HuH-7 (cell line): Measurements from ENCODE around the gene LRRC8D.
A peak's percentile ranks its signal among the peaks of the same experiment; 100 is the strongest.
"Not testable (repeated sequence)": the region's sequence is repeated elsewhere in the genome, so short reads cannot be mapped to it uniquely, and the experiment has no call there.

Experiments
- DNase-seq: peaks from one replicate; pipeline ENCODE4 v3.0.0; 2011; ENCODE audit warnings: low spot score

LRRC8D gene

DNA sequence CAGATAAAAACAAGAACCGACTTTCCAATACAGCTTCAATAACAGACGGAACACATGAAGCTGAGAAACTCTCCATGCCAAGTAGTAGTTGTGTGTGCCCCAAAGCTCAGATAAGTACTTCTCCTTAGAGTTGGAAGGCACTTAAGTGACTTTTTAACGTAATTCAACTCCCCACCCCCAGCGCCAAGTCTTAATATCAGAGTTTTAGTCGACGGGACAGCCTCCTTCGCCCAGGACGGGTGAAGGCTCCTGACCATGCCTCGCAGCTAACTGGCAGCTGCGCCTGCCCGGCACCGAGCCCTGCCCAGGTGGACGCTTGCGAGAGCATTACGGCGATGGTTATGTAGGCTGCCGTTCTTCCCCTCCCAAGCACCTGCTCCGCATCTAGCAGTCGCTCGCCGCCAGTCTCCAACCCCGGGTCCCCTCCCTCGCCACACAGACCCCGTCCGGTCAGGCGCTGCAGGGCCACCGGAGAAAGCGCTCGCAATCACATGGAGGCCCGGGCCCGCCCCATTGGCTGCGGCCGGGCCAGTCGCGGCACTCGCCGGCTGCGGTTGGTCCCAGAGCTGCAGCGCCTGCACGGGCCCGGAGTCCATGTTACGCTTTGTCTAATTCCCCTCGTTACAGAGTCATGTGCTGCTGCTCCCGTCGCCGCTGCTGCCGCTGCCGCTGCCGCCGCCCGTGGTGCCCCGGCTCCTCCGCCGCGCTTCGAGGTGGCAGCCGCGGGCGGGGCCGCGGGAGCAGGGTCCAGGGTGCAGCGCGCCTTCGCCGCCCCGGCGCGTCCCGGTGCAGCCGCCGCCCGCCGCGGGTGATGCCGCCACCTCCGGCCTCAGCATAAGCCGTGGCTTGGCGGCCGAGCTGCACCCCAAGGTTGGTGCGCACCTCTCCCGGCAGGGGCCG lies at the start of gene LRRC8D:
LRRC8D (plus strand) TSS at position 611 of the 900 bp plus-strand sequence. CDS start 112,037 bp downstream, outside the sequence.
- DNase-seq = peak; percentile 84

DNA sequence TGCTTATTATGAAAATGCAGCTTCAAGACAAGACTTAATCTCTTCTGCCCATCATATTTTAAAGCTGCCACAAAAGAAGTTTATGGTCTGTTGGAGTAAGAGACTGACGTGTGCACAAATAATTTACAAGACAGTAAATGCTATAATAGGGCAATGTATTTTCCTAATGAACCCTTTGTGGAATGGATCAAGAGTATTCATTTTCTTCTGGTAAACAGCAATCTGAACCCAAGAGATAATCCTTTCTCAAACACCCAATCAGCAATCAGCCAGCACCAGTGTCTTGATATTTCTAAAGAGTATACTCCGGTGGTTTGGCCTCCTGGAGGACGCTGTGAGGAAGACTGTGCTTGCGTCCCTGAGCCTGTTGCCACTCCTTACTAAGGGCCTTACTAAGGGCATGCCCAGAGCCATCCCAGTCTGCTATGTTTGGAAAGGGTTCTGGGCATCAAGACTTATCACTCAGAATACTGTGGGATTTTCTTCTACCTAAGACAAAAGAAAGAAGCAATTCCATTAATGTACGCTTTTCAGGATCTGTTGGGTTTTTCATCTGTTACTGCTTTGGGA lies 48.8 kb upstream of the LRRC8D start:
- no peak for DNase-seq

DNA sequence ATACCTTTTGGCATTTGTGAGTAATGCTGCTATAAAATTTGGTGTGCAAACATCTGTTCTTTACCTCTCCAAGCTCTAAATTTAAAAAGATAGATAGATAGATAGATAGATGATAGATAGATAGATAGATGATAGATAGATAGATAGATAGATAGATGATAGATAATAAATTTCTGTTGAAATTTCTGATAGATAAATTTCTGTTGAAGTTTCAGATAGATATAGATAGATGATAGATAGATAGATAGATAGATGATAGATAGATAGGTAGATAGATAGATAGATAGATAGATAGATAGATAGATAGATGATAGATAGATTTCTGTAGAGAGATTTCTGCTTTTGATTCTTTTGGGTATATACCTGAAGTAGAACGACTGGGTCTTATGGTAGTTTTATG lies 44.7 kb upstream of the LRRC8D start:
- not testable (repeated sequence) for DNase-seq

DNA sequence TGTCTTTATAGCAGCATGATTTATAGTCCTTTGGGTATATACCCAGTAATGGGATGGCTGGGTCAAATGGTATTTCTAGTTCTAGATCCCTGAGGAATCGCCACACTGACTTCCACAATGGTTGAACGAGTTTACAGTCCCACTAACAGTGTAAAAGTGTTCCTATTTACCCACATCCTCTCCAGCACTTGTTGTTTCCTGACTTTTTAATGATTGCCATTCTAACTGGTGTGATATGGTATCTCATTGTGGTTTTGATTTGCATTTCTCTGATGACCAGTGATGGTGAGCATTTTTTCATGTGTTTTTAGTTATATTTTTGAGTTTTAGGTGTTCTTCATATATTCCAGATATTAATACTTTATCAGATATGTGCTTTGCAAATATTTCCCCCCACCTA lies 43.6 kb upstream of the LRRC8D start:
- not testable (repeated sequence) for DNase-seq

DNA sequence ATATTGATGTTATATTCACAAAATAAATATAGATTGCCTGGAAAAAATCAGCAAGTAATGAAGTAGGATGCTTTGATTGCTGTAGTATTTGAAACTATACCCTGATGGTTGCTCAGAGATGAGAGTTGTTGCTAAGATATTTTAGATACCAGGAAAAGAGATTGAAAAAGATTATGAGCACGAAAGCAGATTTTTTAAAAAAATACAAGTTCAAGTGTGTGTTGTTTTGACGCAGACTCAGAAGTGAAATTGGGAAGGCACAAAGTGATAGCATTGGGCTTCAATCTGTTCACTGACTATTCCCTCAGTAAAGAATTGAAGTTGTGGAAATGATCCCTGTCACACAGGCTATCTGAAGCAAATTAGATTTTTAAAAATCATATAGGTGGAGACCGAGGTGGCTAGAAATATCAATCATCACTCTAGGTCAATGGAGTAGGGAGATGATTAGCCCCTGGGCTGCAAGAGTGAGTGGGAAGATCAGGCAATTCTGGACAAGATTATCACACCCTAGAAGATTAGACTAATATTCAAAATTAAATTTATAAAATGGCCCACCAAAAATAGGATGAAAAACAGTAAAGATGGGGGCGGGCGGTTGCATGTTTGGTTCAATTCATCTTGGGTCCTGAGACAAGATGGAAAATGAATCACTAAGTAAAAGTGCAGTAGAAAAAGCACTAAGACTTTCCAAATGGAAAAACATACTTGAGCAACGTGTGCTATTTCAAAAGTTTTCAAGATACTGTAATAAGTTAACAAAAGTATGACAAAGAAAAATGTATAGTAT lies 41.5 kb upstream of the LRRC8D start:
- no peak for DNase-seq

DNA sequence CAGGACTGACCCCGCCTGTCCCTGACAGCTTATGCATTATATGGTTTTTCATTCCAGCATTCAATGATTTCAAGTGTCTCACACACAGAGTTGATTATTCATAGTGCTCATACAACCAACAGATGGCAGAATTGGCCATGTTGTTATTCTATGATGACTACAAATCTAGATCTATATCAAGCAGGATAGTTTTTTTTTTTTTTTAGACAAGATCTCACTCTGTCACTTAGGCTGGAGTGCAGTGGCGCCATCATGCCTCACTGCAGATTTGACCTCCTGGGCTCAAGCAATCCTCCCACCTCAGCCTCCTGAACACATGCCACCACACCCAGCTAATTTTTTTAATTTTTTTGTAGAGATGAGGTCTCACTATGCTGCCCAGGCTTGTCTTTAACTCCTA lies 40.1 kb upstream of the LRRC8D start:
- no peak for DNase-seq

DNA sequence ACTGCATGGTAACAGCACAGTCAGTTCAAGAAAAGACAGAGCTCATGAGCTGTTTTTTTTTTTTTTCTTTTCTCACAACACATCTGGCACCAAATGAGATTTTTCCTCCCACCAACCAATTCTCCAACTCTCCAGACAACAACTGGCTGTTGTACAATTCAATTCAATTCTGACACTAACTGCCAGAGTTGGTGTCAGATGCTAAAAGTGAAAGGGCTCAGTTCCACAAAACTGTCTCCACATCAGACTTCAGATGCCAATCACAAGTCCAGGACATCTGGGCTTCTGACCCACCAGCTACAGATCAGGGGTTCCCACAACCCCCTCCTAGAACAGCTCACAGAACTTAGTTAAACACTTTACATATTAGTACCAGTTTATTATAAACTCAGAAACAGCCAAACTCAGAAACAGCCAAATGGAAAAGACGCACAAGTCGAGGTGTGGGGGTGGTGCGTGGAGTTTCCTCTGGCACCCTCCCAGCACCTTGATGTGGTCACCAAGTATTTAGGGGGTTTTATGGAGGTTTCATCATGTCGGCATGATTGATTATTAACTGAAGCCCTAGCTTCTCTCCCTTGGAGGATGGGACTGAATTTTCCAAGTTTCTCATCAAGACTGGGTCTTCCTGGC lies 39.2 kb upstream of the LRRC8D start:
- no peak for DNase-seq

DNA sequence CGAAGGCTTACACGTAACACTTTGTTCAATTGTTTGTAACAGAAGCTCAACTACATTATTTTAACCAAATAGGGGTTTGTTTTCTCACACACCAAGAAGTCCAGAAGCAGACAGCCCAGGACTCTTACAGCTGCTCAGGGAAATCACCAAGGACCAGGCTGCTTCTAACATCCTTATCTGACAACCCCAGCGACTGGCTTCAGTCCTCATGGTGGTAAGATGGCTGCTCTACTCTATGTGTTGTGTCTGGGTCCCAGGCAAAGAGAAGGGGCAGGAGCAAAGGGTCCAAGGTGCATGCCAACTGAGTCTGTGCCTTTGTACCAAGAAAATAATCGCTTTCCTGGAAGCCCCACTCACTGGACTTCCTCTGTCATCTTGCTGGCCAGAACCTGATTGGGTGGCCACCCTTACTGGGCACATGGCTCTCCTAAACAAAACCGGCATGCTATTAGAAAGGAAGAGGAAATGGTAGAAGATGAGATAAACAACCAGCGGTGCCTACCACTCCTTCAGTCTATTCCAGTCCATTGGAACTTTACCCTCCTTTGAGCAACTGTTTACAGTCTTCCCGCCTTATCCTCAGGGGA lies 34.1 kb upstream of the LRRC8D start:
- DNase-seq = no peak

DNA sequence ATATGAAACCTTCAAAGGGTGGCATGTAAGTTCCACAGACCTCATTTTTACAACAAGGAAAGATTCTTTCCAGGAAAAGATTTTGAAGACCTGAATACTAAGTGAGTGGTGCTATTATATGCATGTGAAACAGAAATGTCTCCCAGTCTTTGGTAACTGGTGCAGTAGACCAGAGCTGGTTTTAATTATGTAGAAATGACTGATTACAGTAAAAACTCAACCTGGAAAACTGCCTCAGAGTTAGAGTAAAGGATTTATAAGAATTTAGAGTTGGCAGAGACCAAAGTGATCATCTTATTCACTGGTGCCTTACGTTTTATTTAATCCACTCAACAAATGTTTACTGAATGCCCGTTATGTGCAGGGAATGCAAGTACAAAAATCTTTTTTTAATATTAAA lies 30.2 kb upstream of the LRRC8D start:
- DNase-seq = no peak

DNA sequence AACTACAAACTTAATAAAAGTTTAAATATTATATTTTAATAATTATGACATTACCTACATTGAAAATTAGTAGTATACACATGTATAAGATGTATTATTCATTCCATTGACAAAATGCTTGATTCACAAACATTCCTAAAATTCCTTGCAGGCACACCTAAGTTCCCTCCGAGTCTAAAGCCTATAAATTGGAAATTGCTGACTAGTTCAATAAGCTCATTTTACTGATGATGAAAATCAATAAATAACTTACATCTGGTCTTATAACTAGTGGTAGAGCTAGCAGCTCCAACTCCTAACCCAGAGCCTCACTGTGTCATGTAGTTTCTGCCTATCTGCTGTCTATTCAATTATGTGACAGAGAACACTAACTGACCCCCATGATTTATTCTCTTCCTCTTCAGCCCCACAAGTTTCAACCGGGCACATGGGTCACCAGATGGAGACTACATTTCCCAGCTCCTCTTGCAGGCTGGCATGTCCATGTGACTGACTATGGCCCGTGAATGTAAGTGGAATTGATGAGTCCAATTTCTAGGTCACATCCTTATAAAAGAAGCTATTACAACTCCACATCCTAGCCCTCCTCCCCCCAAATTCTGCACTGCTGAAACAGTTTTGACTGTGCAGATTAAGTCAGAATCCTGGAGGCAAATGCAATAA lies 29.6 kb upstream of the LRRC8D start:
- no peak for DNase-seq

DNA sequence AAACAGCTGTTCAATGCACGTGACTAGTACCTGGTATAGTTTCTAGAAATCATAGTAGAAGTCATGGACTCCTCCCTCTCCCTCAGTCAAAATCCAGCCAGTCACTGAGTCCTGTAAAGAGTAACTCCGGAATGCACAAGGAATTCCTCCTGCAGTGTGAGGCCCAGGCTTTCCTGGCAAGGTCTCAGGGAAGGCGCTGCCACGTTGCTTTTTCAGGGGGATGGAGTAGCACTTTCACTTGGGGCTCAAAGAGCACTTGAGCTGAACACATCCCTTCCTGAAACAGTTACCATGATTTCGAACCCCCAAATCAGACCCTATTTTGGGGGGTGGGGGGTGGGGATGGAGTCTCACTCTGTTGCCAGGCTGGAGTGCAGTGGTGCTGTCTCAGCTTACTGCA lies 26.4 kb upstream of the LRRC8D start:
- DNase-seq = no peak

DNA sequence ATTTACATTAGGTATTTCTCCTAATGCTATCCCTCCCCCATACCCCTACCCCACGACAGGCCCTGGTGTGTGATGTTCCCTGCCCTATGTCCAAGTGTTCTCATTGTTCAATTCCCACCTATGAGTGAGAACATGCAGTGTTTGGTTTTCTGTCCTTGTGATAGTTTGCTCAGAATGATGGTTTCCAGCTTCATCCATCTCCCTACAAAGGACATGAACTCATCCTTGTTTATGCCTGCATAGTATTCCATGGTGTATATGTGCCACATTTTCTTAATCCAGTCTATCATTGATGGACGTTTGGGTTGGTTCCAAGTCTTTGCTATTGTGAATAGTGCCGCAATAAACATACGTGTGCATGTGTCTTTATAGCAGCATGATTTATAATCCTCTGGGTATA lies 25.3 kb upstream of the LRRC8D start:
- DNase-seq = not testable (repeated sequence)

DNA sequence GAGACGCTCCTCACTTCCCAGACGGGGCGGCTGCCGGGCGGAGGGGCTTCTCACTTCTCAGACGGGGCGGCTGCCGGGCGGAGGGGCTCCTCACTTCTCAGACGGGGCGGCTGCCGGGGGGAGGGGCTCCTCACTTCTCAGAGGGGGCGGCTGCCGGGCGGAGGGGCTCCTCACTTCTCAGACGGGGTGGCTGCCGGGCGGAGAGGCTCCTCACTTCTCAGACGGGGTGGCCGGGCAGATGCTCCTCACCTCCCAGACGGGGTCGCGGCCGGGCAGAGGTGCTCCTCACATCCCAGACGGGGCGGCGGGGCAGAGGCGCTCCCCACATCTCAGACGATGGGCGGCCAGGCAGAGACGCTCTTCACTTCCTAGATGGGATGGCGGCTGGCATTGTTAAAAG lies 23.0 kb upstream of the LRRC8D start:
- not testable (repeated sequence) for DNase-seq

DNA sequence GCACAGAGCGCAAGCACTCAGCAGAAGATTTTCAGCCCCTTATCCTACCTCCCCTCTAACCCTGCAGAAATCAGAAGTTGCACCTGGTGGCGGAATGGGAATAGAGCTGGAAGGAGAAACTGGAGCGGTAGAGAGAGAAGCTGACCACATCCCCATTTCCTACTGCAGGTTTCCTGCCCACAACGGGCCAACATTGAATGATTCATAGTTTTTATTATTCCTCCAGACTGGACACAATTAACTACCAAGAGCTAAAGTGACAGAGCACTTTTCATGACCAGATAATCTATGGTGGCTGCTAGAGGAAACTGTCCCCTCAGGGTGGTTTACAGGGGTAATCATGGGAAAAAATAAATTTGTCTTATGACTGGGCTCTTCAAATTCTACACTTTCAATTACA lies 21.3 kb upstream of the LRRC8D start:
- DNase-seq = no peak

DNA sequence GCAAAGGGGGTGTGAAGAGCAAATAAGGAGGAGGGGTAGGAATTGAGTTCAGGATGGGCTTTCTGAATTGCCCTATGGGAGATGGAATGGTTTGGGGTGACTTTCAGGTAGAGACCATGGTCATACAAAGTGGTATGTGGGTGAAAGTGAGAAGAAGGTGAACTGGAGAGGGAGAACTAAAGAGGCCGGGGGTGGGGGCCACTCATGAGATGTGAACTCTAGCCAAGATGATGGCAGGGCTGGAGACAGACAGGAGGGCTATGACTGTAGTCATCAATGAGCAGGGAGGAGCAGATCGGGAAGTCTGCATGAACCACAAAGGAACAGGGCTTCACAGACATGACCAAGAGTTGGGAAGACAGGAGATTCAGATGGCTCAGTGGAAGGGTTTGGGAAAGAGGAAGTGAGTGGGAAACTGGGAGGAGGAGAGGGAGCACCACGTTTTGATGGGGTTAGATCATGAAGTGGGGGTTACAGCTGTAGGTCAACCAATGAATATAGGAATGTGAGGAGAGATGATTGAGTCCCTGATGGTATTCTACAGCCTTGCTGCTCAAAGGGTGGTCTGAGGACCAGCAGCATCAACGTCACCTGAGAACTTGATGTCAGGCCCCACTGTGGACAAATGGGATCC lies 20.7 kb upstream of the LRRC8D start:
- no peak for DNase-seq

DNA sequence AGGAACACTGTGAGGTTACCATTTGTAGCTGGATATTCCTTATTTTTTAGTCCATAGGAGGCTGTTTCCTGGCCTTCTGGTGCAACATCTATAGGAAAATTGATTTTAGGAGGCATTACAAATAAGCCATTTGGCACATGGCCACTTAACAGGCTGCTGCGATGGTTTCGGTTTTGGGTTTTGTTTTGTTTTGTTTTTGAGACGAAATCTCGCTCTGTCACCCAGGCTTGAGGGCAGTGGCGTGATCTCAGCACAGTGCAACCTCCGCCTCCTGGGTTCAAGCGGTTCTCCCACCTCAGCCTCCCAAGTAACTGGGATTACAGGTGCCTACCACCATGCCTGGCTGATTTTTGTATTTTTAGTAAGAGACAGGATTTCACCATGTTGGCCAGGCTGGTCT lies 20.1 kb upstream of the LRRC8D start:
- DNase-seq = no peak

DNA sequence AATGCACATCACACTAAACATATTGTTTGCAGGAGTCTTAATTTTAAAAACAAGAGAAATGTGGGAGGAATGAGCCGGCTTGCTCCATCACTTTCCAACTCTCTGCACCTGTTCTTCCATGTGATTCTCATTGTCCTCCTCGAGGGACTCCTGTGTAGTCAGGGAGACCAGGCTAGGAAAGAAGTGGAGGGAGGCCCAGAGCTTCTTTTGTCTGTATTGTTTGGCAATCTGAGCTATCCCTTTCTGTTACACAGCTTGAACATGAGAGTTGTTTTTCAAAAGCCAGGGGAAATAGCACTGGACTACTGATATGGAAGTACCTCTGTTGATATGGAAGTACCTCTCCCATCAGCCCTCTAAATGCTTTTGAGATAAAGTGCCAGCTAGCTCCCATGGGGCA lies 18.8 kb upstream of the LRRC8D start:
- no peak for DNase-seq

DNA sequence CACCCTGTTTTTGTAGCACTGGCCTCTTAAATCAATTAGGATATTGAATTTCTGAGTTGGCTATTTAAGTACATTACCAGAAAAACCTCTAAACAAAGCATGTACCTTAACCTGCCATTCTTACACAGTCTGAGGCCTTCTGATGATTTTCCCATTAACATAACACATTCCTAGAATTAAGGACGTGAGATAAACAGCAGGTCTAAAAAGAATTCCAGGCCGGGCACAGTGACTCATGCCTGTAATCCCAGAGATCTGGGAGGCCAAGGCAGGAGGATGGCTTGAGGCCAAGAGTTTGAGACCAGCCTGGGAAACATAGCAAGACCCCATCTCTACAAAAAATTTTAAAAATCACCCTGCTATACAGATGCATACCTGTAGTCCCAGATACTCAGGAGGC lies 18.0 kb upstream of the LRRC8D start:
- no peak for DNase-seq

DNA sequence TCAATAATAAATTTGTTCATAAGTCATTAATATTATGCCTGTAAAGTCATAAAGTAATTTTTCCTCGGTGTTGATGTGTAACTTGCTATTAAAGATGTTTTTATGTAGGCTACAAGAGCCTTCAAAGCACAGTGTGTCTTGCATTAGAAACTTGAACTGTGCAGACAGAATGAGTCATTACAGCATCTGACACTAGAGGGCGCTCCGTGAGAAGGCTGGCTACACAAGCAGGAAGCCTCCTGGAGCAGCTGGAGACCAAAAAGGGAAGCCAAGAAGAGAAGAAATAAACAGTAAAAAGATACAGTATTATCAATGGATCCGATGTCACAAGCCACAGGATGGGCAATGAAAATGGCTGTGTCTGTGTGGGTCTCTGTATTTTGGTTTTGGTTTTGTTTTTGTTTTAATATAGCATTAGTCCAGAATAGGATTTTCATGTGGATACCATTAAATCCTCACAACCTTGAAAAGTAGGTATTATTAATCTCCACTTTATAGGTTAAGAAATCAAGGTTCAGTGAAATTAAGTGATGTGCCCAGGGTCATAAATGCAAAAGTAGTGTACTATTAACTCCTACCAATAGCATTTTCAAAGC lies 16.1 kb upstream of the LRRC8D start:
- peak; percentile 61 for DNase-seq

DNA sequence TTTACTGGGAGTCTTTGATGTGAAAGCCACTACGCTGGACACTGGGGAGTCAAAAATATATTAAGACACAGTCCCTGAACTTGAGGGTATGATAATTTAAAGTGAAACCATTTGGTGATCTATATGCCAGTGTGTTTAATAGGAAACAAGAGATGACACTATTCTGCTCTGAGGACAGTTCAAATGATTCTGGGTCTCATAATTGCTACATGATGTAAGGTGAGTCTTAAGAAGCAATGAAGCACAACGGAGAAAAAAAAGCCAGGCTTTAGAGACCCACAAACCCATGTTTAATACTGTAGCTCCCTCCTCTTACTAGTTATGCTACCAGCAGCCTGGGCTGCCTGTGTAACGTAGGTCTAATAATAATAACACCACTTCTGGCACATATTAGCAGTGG lies 14.2 kb upstream of the LRRC8D start:
- no peak for DNase-seq

DNA sequence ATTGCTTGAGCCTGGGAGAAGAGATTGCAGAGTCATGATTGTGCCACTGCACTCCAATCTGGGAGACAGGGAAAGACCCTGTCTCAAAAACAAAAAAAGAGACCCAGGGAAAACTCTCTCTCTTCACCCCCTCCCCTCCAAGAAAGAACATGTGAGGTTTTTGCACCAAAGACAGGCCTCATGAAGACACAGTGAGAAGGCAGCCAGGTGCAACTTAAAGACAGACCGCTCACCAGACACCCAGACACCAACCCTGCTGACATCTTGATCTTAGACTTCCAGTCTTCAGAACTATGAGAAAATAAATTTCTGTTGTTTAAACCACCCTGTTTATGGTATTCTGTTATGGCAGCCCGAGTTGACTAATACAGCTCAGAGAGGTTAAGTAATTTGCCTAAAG lies 13.3 kb upstream of the LRRC8D start:
- DNase-seq = no peak
